Activated CD4-positive, alpha-beta T cell treated with anti-CD3 and anti-CD28 coated beads for 24 hours (primary cell): ENCODE measurements around the gene HARBI1.

Experiments
- DNase-seq, 2 donors: peaks; one replicate each; pipeline ENCODE4 v3.0.0-alpha.2; 2020; ENCODE audit warnings: low read depth in 2 of 2

HARBI1 gene

DNA sequence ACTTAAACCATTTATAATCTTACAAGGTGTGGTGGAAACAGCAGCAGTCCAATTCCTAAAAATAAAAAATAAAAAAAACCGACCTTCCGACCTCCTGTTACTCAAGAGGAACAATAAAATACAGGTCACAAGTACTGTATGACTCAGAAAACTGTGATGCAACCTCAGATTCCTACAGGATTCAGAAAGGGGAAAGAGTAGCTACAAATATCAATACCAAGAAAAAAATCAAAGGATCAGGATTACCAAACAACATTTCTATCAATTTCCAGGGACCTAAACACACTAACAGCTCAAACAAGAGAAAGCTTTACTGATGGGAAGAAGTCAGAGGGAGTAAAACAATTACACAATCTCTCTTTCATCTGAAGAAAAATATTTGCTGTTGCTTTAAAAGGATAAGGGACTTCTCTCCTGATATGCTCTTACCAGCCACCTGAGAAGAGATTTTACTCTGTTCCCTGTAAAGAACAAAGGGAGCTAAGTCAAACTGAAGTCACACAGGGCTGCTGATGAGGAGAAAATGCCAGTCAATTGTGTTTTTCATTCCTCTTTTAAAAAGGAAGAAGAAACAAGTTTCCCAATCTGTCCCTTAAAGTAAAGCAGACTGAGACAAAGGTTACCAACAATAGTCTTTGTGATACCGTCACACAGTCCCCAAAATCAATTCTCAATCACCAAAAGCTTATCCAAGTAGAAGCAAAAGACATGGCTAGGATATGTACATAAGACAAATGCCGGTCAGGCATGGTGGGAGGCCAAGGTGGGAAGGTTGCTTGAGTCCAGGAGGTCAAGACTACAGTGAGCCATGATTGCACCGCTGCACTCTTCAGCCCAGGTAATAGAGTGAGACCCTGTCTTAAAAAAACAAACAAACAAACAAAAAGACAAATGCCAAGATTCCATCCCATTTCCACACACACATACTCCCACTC, 62.5 kb downstream of the HARBI1 start:
- DNase-seq: no peak

DNA sequence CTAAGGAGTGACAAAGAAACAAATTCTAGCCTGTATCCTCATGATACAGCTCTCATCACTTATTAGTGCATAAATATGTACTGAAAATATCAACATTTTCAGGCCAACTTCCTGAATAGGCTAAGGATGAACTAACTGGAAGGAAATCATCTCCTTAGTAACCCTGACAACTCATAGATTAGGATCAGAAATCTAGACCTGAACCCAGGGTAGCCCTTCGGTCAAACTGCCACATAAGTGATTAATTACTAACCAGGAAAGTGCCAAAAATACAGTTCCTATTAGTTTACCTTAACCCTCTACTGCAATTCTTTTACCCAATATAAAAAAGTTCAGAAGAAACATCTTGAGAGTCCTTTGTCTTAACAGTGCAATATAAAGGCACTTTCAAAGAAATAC, 63.2 kb downstream of the HARBI1 start:
- no peak for DNase-seq
